ENCODE data around the gene DUSP9. TPM values are rescaled to one million over a fixed set of nuclear protein-coding genes. Genes with fewer than 3 reads are reported as not detected.

DUSP9 gene
- polyA plus RNA-seq, 1 donor (not counting 4 experiments of a cell fraction or from before 2014, with no cell fraction given), result 0.47 TPM

DNA sequence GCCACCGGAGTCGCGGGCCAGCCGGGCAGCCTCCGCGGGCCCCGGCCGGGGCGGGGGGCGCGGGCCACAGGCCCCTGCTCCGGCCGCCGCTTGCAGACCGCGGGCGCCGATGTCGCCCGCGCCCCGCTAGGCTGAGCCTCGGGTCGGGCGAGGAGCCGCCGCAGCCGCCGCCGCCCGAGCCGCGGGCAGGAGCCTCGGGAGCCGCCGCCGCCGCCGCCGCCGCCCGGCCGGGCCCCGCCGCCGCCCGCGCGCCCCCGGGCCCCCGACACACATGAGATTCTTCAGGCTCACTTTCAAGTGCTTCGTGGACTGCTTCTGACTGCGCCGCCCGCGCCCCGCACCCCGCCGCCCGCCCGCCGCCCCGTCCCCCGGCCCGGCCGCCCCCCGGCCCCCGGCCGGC is 41.1 kb downstream of the DUSP9 start:
- no peak overlapping the region for H2AFZ ChIP-seq (ENCODE audit: control insufficient read depth, low read length)
- H3K9me1 ChIP-seq (ENCODE audit: control insufficient read depth, extremely low read depth, insufficient read depth, low read length), result no peaks in the 10 kb centered on the region
- no peak for FAIRE-seq
- dilution Hi-C loops (cut with MboI; ENCODE audit: extremely low pct_ligation_motif_present, low sequenced_read_pairs), result no loop called here
- TF ChIP-seq EZH2 (IDR thresholded peaks at IDR 0.05; ENCODE audit: low read length), result no peak
- TF ChIP-seq, protein P1, sequence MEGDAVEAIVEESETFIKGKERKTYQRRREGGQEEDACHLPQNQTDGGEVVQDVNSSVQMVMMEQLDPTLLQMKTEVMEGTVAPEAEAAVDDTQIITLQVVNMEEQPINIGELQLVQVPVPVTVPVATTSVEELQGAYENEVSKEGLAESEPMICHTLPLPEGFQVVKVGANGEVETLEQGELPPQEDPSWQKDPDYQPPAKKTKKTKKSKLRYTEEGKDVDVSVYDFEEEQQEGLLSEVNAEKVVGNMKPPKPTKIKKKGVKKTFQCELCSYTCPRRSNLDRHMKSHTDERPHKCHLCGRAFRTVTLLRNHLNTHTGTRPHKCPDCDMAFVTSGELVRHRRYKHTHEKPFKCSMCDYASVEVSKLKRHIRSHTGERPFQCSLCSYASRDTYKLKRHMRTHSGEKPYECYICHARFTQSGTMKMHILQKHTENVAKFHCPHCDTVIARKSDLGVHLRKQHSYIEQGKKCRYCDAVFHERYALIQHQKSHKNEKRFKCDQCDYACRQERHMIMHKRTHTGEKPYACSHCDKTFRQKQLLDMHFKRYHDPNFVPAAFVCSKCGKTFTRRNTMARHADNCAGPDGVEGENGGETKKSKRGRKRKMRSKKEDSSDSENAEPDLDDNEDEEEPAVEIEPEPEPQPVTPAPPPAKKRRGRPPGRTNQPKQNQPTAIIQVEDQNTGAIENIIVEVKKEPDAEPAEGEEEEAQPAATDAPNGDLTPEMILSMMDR (optimal IDR thresholded peaks at IDR 0.05 in 1 of 3, IDR thresholded peaks at IDR 0.05 in 1 of 3, conservative IDR thresholded peaks at IDR 0.05 in 1 of 3; ENCODE audit: extremely low read depth in 1 of 3, insufficient read depth in 2 of 3, low read length in 3 of 3), result no peak
- no peak overlapping the region for H3K9ac ChIP-seq (ENCODE audit: control insufficient read depth, extremely low read depth, insufficient read depth, low read length)
- no peak for DNase-seq (ENCODE audit: low read depth, low spot score)
- H3K36me3 ChIP-seq (ENCODE audit: control insufficient read depth in 2 of 2, extremely low read depth in 1 of 2, insufficient read depth in 2 of 2, low read length in 2 of 2), result no peaks in the 10 kb centered on the region
- peaks cover 8% of the 10 kb centered on the region for H3K4me1 ChIP-seq (ENCODE audit: control insufficient read depth, extremely low read depth, insufficient read depth, low read length)
- no peaks in the 10 kb centered on the region for H3K9me3 ChIP-seq (ENCODE audit: control insufficient read depth, low read depth, low read length)
- H3K4me3 ChIP-seq (ENCODE audit: control insufficient read depth in 2 of 3, extremely low read depth in 1 of 3, insufficient read depth in 2 of 3, low read depth in 1 of 3, low read length in 3 of 3), result no peak overlapping the region
- H3K79me2 ChIP-seq (ENCODE audit: control insufficient read depth, insufficient read depth, low read length), result peaks cover 11% of the 10 kb centered on the region
- H3K27ac ChIP-seq (ENCODE audit: control insufficient read depth, insufficient read depth, low read length), result no peak overlapping the region
- no peaks in the 10 kb centered on the region for H3K27me3 ChIP-seq (ENCODE audit: control insufficient read depth, extremely low read depth, insufficient read depth, low read length)
- no peaks in the 10 kb centered on the region for H4K20me1 ChIP-seq (ENCODE audit: control insufficient read depth, extremely low read depth, insufficient read depth, low read length)
- no peak overlapping the region for H3K4me2 ChIP-seq (ENCODE audit: control insufficient read depth, extremely low read depth, insufficient read depth, low read depth, low read length)

DNA sequence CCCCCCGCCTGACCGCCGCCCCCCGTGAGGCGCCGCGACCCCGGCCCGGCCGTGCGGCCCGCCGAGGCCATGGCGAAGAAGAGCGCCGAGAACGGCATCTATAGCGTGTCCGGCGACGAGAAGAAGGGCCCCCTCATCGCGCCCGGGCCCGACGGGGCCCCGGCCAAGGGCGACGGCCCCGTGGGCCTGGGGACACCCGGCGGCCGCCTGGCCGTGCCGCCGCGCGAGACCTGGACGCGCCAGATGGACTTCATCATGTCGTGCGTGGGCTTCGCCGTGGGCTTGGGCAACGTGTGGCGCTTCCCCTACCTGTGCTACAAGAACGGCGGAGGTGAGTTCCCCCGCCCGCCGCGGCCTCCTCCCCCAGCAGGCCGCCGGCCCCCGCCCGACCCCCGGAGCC is 41.5 kb downstream of the DUSP9 start:
- TF ChIP-seq, protein P1 (optimal IDR thresholded peaks at IDR 0.05 in 1 of 3, IDR thresholded peaks at IDR 0.05 in 1 of 3, conservative IDR thresholded peaks at IDR 0.05 in 1 of 3; ENCODE audit: extremely low read depth in 1 of 3, insufficient read depth in 2 of 3, low read length in 3 of 3), result no peak
- no peak for TF ChIP-seq EZH2 (IDR thresholded peaks at IDR 0.05; ENCODE audit: low read length)
- H3K9me3 ChIP-seq (ENCODE audit: control insufficient read depth, low read depth, low read length), result no peaks in the 10 kb centered on the region
- DNase-seq (ENCODE audit: low read depth, low spot score) (no peak), FAIRE-seq (no peak)
- H4K20me1 ChIP-seq (ENCODE audit: control insufficient read depth, extremely low read depth, insufficient read depth, low read length), result no peaks in the 10 kb centered on the region
- H3K36me3 ChIP-seq (ENCODE audit: control insufficient read depth in 2 of 2, extremely low read depth in 1 of 2, insufficient read depth in 2 of 2, low read length in 2 of 2), result no peaks in the 10 kb centered on the region
- H3K27me3 ChIP-seq (ENCODE audit: control insufficient read depth, extremely low read depth, insufficient read depth, low read length), result no peaks in the 10 kb centered on the region
- H3K4me2 ChIP-seq (ENCODE audit: control insufficient read depth, extremely low read depth, insufficient read depth, low read depth, low read length), result no peak overlapping the region
- no peak overlapping the region for H2AFZ ChIP-seq (ENCODE audit: control insufficient read depth, low read length)
- peaks cover 8% of the 10 kb centered on the region for H3K4me1 ChIP-seq (ENCODE audit: control insufficient read depth, extremely low read depth, insufficient read depth, low read length)
- peaks cover 11% of the 10 kb centered on the region for H3K79me2 ChIP-seq (ENCODE audit: control insufficient read depth, insufficient read depth, low read length)
- H3K27ac ChIP-seq (ENCODE audit: control insufficient read depth, insufficient read depth, low read length), result no peak overlapping the region
- dilution Hi-C loops (cut with MboI; ENCODE audit: extremely low pct_ligation_motif_present, low sequenced_read_pairs), result no loop called here
- peak overlapping the region in 1 of 3 experiments; percentile 48 for H3K4me3 ChIP-seq (ENCODE audit: control insufficient read depth in 2 of 3, extremely low read depth in 1 of 3, insufficient read depth in 2 of 3, low read depth in 1 of 3, low read length in 3 of 3)
- no peaks in the 10 kb centered on the region for H3K9me1 ChIP-seq (ENCODE audit: control insufficient read depth, extremely low read depth, insufficient read depth, low read length)
- H3K9ac ChIP-seq (ENCODE audit: control insufficient read depth, extremely low read depth, insufficient read depth, low read length), result peak overlapping the region; percentile 61

Data from keratinocyte (primary cell).